Activated B cell treated with CpG ODN at 0.5 μM for 24 hours (primary cell): ENCODE results near the gene GMEB2. TPM values are rescaled to one million over a fixed set of nuclear protein-coding genes. Genes with fewer than 3 reads are reported as not detected.
"Not testable (repeated sequence)": the region's sequence is repeated elsewhere in the genome, so short reads cannot be mapped to it uniquely, and the experiment has no call there.

Experiments
- ATAC-seq: fragments of 200-7000 bp; cut with Tn5 transposase; one replicate; pipeline ENCODE4 v1.10.0; 2021; ENCODE audit warnings: low read depth, mild to moderate bottlenecking, moderate library complexity
- CTCF ChIA-PET: fragments of 350-600 bp; sonication (Branson Sonifier 250); formaldehyde crosslinking; loops from one replicate; lab custom pipeline; 2021; ENCODE audit warnings: antibody characterized with exemption; lab: Charles Lee
- POLR2A ChIA-PET: fragments of 350-600 bp; sonication (Branson Sonifier 250); formaldehyde crosslinking; loops from one replicate; lab custom pipeline; 2021; ENCODE audit warnings: antibody characterized with exemption; lab: Charles Lee
- DNase-seq: peaks from one replicate; pipeline ENCODE4 v3.0.0; 2022
- H3K27ac Mint-ChIP-seq: one replicate; pipeline ENCODE4 v1.8.0; 2020; ENCODE audit warnings: mixed read lengths
- H3K27me3 Mint-ChIP-seq: one replicate; pipeline ENCODE4 v1.8.0; 2021; ENCODE audit warnings: mixed read lengths
- H3K36me3 Mint-ChIP-seq: one replicate; pipeline ENCODE4 v1.8.0; 2021; ENCODE audit warnings: low read depth, mixed read lengths
- H3K4me1 Mint-ChIP-seq: one replicate; pipeline ENCODE4 v1.8.0; 2021; ENCODE audit warnings: mixed read lengths
- H3K4me3 Mint-ChIP-seq: one replicate; pipeline ENCODE4 v1.8.0; 2020; ENCODE audit warnings: mild to moderate bottlenecking, mixed read lengths
- H3K9me3 Mint-ChIP-seq: one replicate; pipeline ENCODE4 v1.8.0; 2020; ENCODE audit warnings: mixed read lengths
- intact Hi-C: fragments of 100-400 bp; cut with micrococcal nuclease; formaldehyde crosslinking; loops from one replicate; pipeline ENCODE4 v1.15.1; 2024
- total RNA-seq: library from RNA; stranded (reverse); gene quantifications from 2 replicates; pipeline ENCODE4 v1.2.3, GENCODE V29; 2022
- TF ChIP-seq, protein P1 (sequence below): fragments of 200-600 bp; IDR thresholded peaks from one replicate; pipeline ENCODE4 v1.8.0; 2022; ENCODE audit warnings: antibody characterized with exemption, mild to moderate bottlenecking

The GMEB2 gene
- total RNA-seq, 1 donor from 2014 or later, result 16.9 TPM

DNA sequence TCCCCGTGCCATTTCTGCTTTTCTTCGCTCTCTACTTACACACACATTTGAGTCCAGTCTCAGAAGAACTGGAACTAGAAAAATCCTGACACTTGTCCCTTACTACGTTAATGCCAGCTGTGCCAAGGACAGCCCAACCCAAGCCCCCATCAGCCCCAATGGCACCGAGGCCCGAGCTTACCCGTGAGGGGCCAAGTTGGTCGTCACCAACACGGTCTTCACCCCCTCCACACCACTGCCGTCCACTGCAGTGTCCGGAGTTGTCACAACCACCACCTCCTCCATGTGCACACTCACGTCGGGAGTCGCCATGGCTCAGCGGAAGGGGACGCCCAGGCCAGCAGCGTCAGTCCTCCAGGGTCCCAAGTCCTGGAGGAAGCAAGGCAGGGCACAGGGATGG is 7.8 kb downstream of the GMEB2 start:
- Mint-ChIP-seq H3K36me3 (peaks cover 51% of the 10 kb centered on the region), H3K4me3 (no peak overlapping the region), H3K4me1 (peaks cover 11% of the 10 kb centered on the region), H3K27me3 (no peaks in the 10 kb centered on the region), H3K9me3 (no peaks in the 10 kb centered on the region), H3K27ac (no peak overlapping the region)
- DNase-seq (no peak), ATAC-seq (no peak)
- CTCF ChIA-PET, result interaction anchor here (2.1 kb wide), 1 partner anchor 23 kb away, joined by 6 read pairs; no protein-coding TSS in a partner anchor
- POLR2A ChIA-PET, result interaction anchor here (1.4 kb wide), 1 partner anchor 22 kb away, joined by 3 read pairs; no protein-coding TSS in a partner anchor
- intact Hi-C loops, result no loop called here
- TF ChIP-seq, protein P1, sequence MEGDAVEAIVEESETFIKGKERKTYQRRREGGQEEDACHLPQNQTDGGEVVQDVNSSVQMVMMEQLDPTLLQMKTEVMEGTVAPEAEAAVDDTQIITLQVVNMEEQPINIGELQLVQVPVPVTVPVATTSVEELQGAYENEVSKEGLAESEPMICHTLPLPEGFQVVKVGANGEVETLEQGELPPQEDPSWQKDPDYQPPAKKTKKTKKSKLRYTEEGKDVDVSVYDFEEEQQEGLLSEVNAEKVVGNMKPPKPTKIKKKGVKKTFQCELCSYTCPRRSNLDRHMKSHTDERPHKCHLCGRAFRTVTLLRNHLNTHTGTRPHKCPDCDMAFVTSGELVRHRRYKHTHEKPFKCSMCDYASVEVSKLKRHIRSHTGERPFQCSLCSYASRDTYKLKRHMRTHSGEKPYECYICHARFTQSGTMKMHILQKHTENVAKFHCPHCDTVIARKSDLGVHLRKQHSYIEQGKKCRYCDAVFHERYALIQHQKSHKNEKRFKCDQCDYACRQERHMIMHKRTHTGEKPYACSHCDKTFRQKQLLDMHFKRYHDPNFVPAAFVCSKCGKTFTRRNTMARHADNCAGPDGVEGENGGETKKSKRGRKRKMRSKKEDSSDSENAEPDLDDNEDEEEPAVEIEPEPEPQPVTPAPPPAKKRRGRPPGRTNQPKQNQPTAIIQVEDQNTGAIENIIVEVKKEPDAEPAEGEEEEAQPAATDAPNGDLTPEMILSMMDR, result no peak

DNA sequence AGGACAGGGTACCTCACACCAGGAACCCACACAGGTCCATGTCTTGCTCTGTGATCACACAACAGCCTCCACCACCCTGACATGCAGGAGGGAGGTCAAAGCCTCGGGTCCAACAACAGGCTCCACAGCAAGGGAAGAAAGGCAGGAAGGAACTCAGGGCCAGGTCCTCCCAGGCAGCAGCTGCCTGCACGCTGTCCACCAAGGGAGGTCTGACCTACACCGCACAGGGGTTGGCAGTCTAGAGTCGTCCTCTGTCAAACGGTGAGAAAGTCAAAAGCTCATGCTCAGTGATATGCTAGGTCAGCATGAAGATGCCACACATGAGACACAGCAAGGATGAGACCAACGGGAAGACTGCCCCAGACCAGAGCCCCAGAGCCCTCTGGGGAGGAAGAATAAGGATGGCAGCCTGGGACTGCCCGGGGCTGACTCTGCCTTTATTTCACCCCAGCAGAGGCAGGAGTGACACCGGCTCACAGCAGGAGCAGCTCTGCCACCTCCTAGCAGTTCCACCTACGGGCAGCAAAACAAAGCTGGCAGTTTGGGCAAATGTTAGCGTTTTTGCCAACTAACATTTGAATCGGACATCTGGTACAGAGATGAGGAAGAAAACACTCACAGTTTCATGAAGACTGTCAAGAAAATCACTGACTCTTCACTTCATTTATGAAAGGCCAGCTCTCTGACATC is 8.5 kb downstream of the GMEB2 start:
- ChIA-PET POLR2A (interaction anchor here (1.1 to 1.4 kb wide), 3 partner anchors 21 to 80 kb away, joined by 3 to 6 read pairs (median 3); no protein-coding TSS in a partner anchor), CTCF (interaction anchor here (2.1 kb wide), 1 partner anchor 24 kb away, joined by 6 read pairs; no protein-coding TSS in a partner anchor)
- H3K27me3 Mint-ChIP-seq, result no peaks in the 10 kb centered on the region
- H3K36me3 Mint-ChIP-seq, result peaks cover 53% of the 10 kb centered on the region
- H3K9me3 Mint-ChIP-seq, result no peaks in the 10 kb centered on the region
- ATAC-seq (no peak), DNase-seq (no peak)
- H3K4me3 Mint-ChIP-seq, result no peak overlapping the region
- H3K4me1 Mint-ChIP-seq, result peaks cover 11% of the 10 kb centered on the region
- TF ChIP-seq, protein P1, result no peak
- intact Hi-C loops, result no loop called here
- no peak overlapping the region for H3K27ac Mint-ChIP-seq

DNA sequence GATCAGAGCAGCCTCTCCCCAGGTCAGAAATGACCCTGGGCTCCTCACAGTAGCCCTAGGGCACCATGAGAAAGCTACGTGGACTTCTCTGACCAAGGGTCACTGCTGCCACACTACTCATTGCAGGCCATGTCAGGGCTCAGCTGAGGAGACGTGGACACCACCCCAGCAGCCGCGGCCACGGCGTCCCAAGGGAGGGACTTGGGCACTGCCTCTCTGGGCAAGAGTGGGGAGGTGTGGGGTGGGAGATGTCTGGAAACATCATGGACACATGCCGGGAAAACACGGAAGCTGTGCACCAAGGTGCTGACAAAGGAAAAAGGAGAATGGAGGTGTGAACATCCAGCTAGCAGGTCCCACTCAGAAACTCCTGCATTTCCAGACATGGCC is 9.0 kb downstream of the GMEB2 start:
- DNase-seq (no peak), ATAC-seq (no peak)
- no peak overlapping the region for H3K27ac Mint-ChIP-seq
- TF ChIP-seq, protein P1, result no peak
- CTCF ChIA-PET, result interaction anchor here (2.1 kb wide), 1 partner anchor 25 kb away, joined by 6 read pairs; no protein-coding TSS in a partner anchor
- POLR2A ChIA-PET, result interaction anchor here (1.1 to 1.4 kb wide), 4 partner anchors 22 to 79 kb away, joined by 3 to 6 read pairs (median 3); no protein-coding TSS in a partner anchor
- H3K27me3 Mint-ChIP-seq, result no peaks in the 10 kb centered on the region
- peaks cover 10% of the 10 kb centered on the region for H3K4me1 Mint-ChIP-seq
- H3K36me3 Mint-ChIP-seq, result peaks cover 57% of the 10 kb centered on the region
- H3K9me3 Mint-ChIP-seq, result no peaks in the 10 kb centered on the region
- no peak overlapping the region for H3K4me3 Mint-ChIP-seq
- intact Hi-C loops, result no loop called here

DNA sequence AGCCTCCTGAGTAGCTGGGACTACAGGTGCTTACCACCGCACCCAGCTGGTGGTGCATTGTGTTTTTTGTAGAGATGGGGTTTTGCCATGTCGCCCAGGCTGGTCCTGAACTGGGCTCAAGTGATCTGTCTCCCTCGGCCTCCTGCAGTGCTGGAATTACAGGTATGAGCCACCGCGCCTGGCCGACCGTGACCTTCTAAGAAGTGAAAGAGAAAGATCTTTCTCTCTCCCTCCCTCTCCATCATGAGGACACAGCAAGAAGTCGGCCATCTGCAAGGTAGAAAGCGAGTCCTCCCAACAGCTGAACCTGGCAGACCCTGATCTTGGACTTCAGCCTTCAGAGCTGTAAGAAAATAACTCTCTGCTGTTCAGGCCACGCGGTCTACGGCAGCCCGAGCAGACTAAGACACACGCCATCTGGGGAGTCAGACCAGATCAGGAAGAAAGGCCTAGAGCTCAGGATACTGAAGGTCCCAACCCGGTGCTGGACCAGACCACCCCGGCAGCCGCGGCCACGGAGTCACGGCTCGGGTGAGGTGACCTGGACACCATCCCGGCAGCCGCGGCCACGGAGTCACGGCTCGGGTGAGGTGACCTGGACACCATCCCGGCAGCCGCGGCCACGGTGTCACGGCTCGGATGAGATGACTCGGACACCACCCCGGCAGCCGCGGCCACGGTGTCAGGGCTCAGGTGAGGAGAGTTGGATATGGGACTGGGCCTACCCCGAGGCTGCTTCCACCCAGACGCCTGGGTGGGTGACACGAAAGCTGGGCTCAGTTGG is 9.6 kb downstream of the GMEB2 start:
- TF ChIP-seq, protein P1, result no peak
- intact Hi-C loops, result no loop called here
- peak overlapping the region; percentile 12 for H3K27ac Mint-ChIP-seq
- ATAC-seq (no peak), DNase-seq (no peak)
- H3K9me3 Mint-ChIP-seq, result no peaks in the 10 kb centered on the region
- H3K4me3 Mint-ChIP-seq, result no peak overlapping the region
- H3K36me3 Mint-ChIP-seq, result peaks cover 53% of the 10 kb centered on the region
- POLR2A ChIA-PET, result interaction anchor here (0.7 to 1.1 kb wide), 4 partner anchors 14 to 421 kb away, joined by 3 to 6 read pairs (median 4); no protein-coding TSS in a partner anchor
- no peaks in the 10 kb centered on the region for H3K27me3 Mint-ChIP-seq
- H3K4me1 Mint-ChIP-seq, result peaks cover 7% of the 10 kb centered on the region
- CTCF ChIA-PET, result interaction anchor here (2.1 kb wide), 1 partner anchor 25 kb away, joined by 6 read pairs; no protein-coding TSS in a partner anchor

DNA sequence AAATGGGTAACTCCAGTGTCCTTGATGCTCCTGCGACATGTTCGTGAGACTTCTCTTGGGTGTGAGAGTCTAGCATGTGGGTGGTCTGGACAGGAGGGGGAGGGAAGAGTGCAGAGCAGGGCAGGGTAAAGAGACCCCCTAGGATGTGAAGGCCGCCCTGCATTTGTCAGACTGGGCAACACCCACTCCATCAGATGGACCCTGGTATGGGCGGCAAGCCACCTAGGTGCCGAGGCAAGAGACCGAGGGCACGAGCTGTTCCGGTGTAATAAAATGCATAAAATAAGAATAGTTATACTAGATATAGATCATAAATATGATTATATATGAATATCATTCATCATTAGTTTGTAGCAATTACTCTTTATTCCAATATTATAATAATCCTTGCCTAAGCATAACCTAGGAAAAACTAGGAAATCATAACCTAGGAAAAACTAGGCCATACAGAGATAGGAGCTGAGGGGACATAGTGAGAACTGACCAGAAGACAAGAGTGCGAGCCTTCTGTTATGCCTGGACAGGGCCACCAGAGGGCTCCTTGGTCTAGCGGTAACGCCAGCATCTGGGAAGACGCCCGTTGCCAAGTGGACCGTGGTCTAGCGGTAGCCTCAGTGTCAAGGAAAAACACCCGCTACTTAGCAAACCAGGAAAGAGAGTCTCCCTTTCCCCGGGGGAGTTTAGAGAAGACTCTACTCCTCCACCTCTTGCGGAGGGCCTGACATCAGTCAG is 12.9 kb downstream of the GMEB2 start:
- H3K9me3 Mint-ChIP-seq, CTCF ChIA-PET, DNase-seq, H3K27me3 Mint-ChIP-seq, H3K4me3 Mint-ChIP-seq, H3K4me1 Mint-ChIP-seq, ATAC-seq, intact Hi-C loops, H3K27ac Mint-ChIP-seq: not testable (repeated sequence)
- POLR2A ChIA-PET, result interaction anchor here (1.3 kb wide), 1 partner anchor 13 kb away, joined by 4 read pairs; the partner anchor contains the start of gene GMEB2
- H3K36me3 Mint-ChIP-seq, result peaks cover 45% of the 10 kb centered on the region
